ENCODE results near the gene AFF3.

GRCh38 chr2:99805930-99806476 lies 336.4 kb downstream of the AFF3 start:
- TF ChIP-seq CTCF (IDR thresholded peaks at IDR 0.05; ENCODE audit: poor library complexity) (no peak), EZH2 (IDR thresholded peaks at IDR 0.05; ENCODE audit: borderline replicate concordance) (no peak)

All from hepatocyte (in vitro differentiated cells).